IPS DF 6.9 (cell line): Measurements from ENCODE around the gene CRLF2.
"Not testable (repeated sequence)": the region's sequence is repeated elsewhere in the genome, so short reads cannot be mapped to it uniquely, and the experiment has no call there.

Experiments
- DNase-seq: peaks from one replicate; pipeline ENCODE4 v3.0.0-alpha.2; 2013; ENCODE audit warnings: low read depth, low spot score
- H3K27ac ChIP-seq: one replicate; pipeline ENCODE4 v1.5.1; 2013; ENCODE audit warnings: low read length, control low read depth
- H3K27me3 ChIP-seq: 2 replicates; pipeline ENCODE4 v1.6.1; 2013; ENCODE audit warnings: mild to moderate bottlenecking, low read length; ENCODE audit not compliant: control insufficient read depth, insufficient read depth
- H3K36me3 ChIP-seq: 2 replicates; pipeline ENCODE4 v1.6.1; 2013; ENCODE audit warnings: low read length; ENCODE audit not compliant: control insufficient read depth, insufficient read depth
- H3K4me1 ChIP-seq: 2 replicates; pipeline ENCODE4 v1.6.1; 2013; ENCODE audit warnings: low read length; ENCODE audit not compliant: control insufficient read depth, insufficient read depth
- H3K4me3 ChIP-seq: 2 replicates; pipeline ENCODE4 v1.5.1; 2013; ENCODE audit warnings: mild to moderate bottlenecking, low read length
- H3K9me3 ChIP-seq: 2 replicates; pipeline ENCODE4 v1.6.1; 2013; ENCODE audit warnings: low read length, inconsistent platforms; ENCODE audit not compliant: control insufficient read depth, insufficient read depth
- WGBS: extraction: QIAGEN DNeasy Blood & Tissue Kit; methylation state at CpG from one replicate; pipeline ENCODE4 v1.1.7; 2013; ENCODE audit warnings: mixed read lengths, missing lambda C conversion rate; ENCODE audit not compliant: insufficient read length, insufficient coverage; 5-methylcytosine and 5-hydroxymethylcytosine counted together

The CRLF2 gene

GRCh38 chrX:1169189-1169588, 43.3 kb downstream of the CRLF2 start:
- H3K4me3 ChIP-seq = no peak overlapping the region
- no peaks in the 10 kb centered on the region for H3K36me3 ChIP-seq
- no CpG with 5 or more reads among the region's 7 CpGs for WGBS

GRCh38 chrX:1167918-1168481, 44.4 kb downstream of the CRLF2 start:
- DNase-seq = no peak
- Histone ChIP-seq H3K27ac (no peak overlapping the region), H3K9me3 (no peaks in the 10 kb centered on the region), H3K4me1 (no peaks in the 10 kb centered on the region), H3K36me3 (no peaks in the 10 kb centered on the region), H3K4me3 (no peak overlapping the region), H3K27me3 (no peaks in the 10 kb centered on the region)
- WGBS = no CpG with 5 or more reads among the region's 3 CpGs

More at GRCh38 chrX:1169189-1169588, 43.3 kb downstream of the CRLF2 start:
- DNase-seq = no peak
- H3K27ac ChIP-seq = no peak overlapping the region
- no peaks in the 10 kb centered on the region for H3K27me3 ChIP-seq
- no peaks in the 10 kb centered on the region for H3K4me1 ChIP-seq
- H3K9me3 ChIP-seq = no peaks in the 10 kb centered on the region

GRCh38 chrX:1167466-1167865, 45.0 kb downstream of the CRLF2 start:
- H3K9me3 ChIP-seq = no peaks in the 10 kb centered on the region
- no CpG with 5 or more reads among the region's 4 CpGs for WGBS
- H3K27ac ChIP-seq = no peak overlapping the region

GRCh38 chrX:1165535-1166196, 46.8 kb downstream of the CRLF2 start:
- Histone ChIP-seq H3K27ac (no peak overlapping the region), H3K4me1 (no peaks in the 10 kb centered on the region), H3K27me3 (no peaks in the 10 kb centered on the region), H3K4me3 (no peak overlapping the region), H3K36me3 (no peaks in the 10 kb centered on the region), H3K9me3 (no peaks in the 10 kb centered on the region)
- DNase-seq = no peak
- WGBS = no CpG with 5 or more reads among the region's 12 CpGs

More at GRCh38 chrX:1167466-1167865, 45.0 kb downstream of the CRLF2 start:
- Histone ChIP-seq H3K4me3 (no peak overlapping the region), H3K4me1 (no peaks in the 10 kb centered on the region), H3K36me3 (no peaks in the 10 kb centered on the region), H3K27me3 (no peaks in the 10 kb centered on the region)
- DNase-seq = no peak

- no peak for DNase-seq
- H3K4me1 ChIP-seq = no peaks in the 10 kb centered on the region
- H3K9me3 ChIP-seq = no peaks in the 10 kb centered on the region
- H3K27ac ChIP-seq = no peak overlapping the region
- H3K4me3 ChIP-seq = no peak overlapping the region
- H3K36me3 ChIP-seq = no peaks in the 10 kb centered on the region
- H3K27me3 ChIP-seq = no peaks in the 10 kb centered on the region
- no CpG with 5 or more reads among the region's 18 CpGs for WGBS
Observed at GRCh38 chrX:1164322-1165288, 47.8 kb downstream of the CRLF2 start.

- no peak overlapping the region for H3K4me3 ChIP-seq
- H3K36me3 ChIP-seq = no peaks in the 10 kb centered on the region
- no peak overlapping the region for H3K27ac ChIP-seq
- H3K9me3 ChIP-seq = no peaks in the 10 kb centered on the region
- DNase-seq = no peak
- WGBS = no CpG with 5 or more reads among the region's 11 CpGs
- no peaks in the 10 kb centered on the region for H3K4me1 ChIP-seq
- no peaks in the 10 kb centered on the region for H3K27me3 ChIP-seq
Observed at GRCh38 chrX:1163231-1163630, 49.2 kb downstream of the CRLF2 start.

- H3K4me3 ChIP-seq = no peak overlapping the region
- H3K27me3 ChIP-seq = no peaks in the 10 kb centered on the region
- H3K36me3 ChIP-seq = no peaks in the 10 kb centered on the region
- H3K27ac ChIP-seq = no peak overlapping the region
- DNase-seq = no peak
- H3K4me1 ChIP-seq = no peaks in the 10 kb centered on the region
- no peaks in the 10 kb centered on the region for H3K9me3 ChIP-seq
- no CpG with 5 or more reads among the region's 10 CpGs for WGBS
Observed at GRCh38 chrX:1162119-1162916, 50.1 kb downstream of the CRLF2 start.

GRCh38 chrX:1159548-1159947, 52.9 kb downstream of the CRLF2 start:
- no peaks in the 10 kb centered on the region for H3K36me3 ChIP-seq
- no peak overlapping the region for H3K4me3 ChIP-seq
- no peaks in the 10 kb centered on the region for H3K9me3 ChIP-seq
- no peak for DNase-seq
- no peak overlapping the region for H3K27ac ChIP-seq
- no peaks in the 10 kb centered on the region for H3K4me1 ChIP-seq
- H3K27me3 ChIP-seq = no peaks in the 10 kb centered on the region

GRCh38 chrX:1156681-1157455, 55.6 kb downstream of the CRLF2 start:
- H3K27me3 ChIP-seq, H3K27ac ChIP-seq, H3K4me1 ChIP-seq, H3K4me3 ChIP-seq, DNase-seq, H3K9me3 ChIP-seq, H3K36me3 ChIP-seq: not testable (repeated sequence)
- WGBS = no CpG with 5 or more reads among the region's 24 CpGs
